ENCODE data around the gene ZCCHC7. TPM values are rescaled to one million over a fixed set of nuclear protein-coding genes. Genes with fewer than 3 reads are reported as not detected.
"Not testable (repeated sequence)": the region's sequence is repeated elsewhere in the genome, so short reads cannot be mapped to it uniquely, and the experiment has no call there.

Gene ZCCHC7
- total RNA-seq, 2 experiments from 2014 or later = 76.4 to 108 TPM

GRCh38 chr9:37187292-37187691 is 66.9 kb downstream of the ZCCHC7 start:
- Histone ChIP-seq H3K36me3 (ENCODE audit: insufficient read depth, low read length) (peaks cover 67% of the 10 kb centered on the region), H3K4me2 (ENCODE audit: low read length) (peak overlapping the region; percentile 75), H3K9me2 (ENCODE audit: insufficient read depth, low read length) (no peaks in the 10 kb centered on the region), H3K27ac (ENCODE audit: low read depth, low read length, poor library complexity, severe bottlenecking) (peak overlapping the region; percentile 90), H3K4me3 (ENCODE audit: low read depth, low read length, poor library complexity, severe bottlenecking) (peak overlapping the region; percentile 64), H3K4me1 (ENCODE audit: insufficient read depth, low read length, poor library complexity, severe bottlenecking) (peaks cover 66% of the 10 kb centered on the region), H3K9me3 (ENCODE audit: low read length) (peaks cover 17% of the 10 kb centered on the region; the same call in 1 of the 2 replicates), H4K20me1 (ENCODE audit: insufficient read depth, low read length) (no peaks in the 10 kb centered on the region), H2AFZ (ENCODE audit: low read length) (no peak overlapping the region), H3K79me2 (ENCODE audit: insufficient read depth, low read depth, low read length) (peaks cover 67% of the 10 kb centered on the region)
- no peak for TF ChIP-seq EZH2phosphoT487 (IDR thresholded peaks at IDR 0.05; ENCODE audit: borderline replicate concordance, low read depth, low read length)
- TF ChIP-seq, protein P1, sequence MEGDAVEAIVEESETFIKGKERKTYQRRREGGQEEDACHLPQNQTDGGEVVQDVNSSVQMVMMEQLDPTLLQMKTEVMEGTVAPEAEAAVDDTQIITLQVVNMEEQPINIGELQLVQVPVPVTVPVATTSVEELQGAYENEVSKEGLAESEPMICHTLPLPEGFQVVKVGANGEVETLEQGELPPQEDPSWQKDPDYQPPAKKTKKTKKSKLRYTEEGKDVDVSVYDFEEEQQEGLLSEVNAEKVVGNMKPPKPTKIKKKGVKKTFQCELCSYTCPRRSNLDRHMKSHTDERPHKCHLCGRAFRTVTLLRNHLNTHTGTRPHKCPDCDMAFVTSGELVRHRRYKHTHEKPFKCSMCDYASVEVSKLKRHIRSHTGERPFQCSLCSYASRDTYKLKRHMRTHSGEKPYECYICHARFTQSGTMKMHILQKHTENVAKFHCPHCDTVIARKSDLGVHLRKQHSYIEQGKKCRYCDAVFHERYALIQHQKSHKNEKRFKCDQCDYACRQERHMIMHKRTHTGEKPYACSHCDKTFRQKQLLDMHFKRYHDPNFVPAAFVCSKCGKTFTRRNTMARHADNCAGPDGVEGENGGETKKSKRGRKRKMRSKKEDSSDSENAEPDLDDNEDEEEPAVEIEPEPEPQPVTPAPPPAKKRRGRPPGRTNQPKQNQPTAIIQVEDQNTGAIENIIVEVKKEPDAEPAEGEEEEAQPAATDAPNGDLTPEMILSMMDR (conservative IDR thresholded peaks at IDR 0.05; ENCODE audit: low read length) = no peak; the same call in 1 of the 2 replicates
- ChIA-PET CTCF (ENCODE audit: unreplicated experiment) (no interaction called here), POLR2A (interaction anchor here (0.6 to 1.8 kb wide), 5 partner anchors 9 to 121 kb away, joined by 3 to 7 read pairs (median 5); no protein-coding TSS in a partner anchor)
- intact Hi-C loops (cut with micrococcal nuclease; ENCODE audit: unreplicated experiment) = loop anchor here (5.0 kb wide), 1 partner anchor 315 kb away; no protein-coding TSS in a partner anchor
- BruUV-seq (replicated peaks) = TSS peak; percentile 88
- DNase-seq (ENCODE audit: low spot score) = peak; percentile 70

DNA sequence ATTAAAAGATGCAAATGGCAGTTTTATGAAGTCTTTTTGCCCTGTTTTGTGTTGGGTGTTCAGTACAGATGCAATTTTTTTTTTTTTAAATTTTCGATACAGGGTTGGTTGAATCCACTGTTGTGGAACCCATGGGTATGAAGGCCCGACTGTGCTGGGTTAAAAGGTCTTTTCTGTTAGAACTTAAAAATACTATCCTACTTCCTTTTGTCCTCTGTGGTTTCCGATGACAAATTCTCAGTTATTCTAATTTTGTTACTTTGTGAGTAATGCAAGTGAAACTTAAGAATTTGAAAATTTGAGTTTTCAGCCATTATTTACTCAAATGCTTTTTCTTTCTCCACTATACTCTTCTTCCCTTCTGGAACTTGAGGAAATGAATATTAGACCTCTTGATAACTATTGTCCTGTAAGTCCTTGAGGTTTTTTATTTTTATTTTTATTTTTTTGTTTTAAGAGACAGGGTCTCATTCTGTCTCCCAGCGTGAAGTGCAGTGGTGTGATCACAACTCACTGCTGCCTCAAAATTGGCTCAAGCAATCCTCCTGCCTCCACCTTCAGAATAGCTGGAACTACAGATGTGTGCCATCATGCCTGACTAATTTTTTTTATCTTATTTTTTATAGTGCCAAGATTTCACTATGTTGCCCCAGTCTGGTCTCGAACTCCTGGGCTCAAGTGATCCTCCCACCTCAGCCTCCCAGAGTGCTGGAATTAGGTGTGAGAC is 67.5 kb downstream of the ZCCHC7 start:
- H3K9me2 ChIP-seq (ENCODE audit: insufficient read depth, low read length) = no peaks in the 10 kb centered on the region
- H3K9me3 ChIP-seq (ENCODE audit: low read length) = peaks cover 17% of the 10 kb centered on the region; the same call in 1 of the 2 replicates
- TF ChIP-seq, protein P1 (conservative IDR thresholded peaks at IDR 0.05; ENCODE audit: low read length) = no peak
- no peak for TF ChIP-seq EZH2phosphoT487 (IDR thresholded peaks at IDR 0.05; ENCODE audit: borderline replicate concordance, low read depth, low read length)
- POLR2A ChIA-PET = interaction anchor here (0.6 to 1.8 kb wide), 5 partner anchors 9 to 152 kb away, joined by 3 to 7 read pairs (median 5); no protein-coding TSS in a partner anchor
- CTCF ChIA-PET (ENCODE audit: unreplicated experiment) = no interaction called here
- H4K20me1 ChIP-seq (ENCODE audit: insufficient read depth, low read length) = no peaks in the 10 kb centered on the region
- peak overlapping the region; percentile 90 for H3K27ac ChIP-seq (ENCODE audit: low read depth, low read length, poor library complexity, severe bottlenecking)
- H3K36me3 ChIP-seq (ENCODE audit: insufficient read depth, low read length) = peaks cover 73% of the 10 kb centered on the region
- TSS peak; percentile 52 for BruUV-seq (replicated peaks)
- H3K79me2 ChIP-seq (ENCODE audit: insufficient read depth, low read depth, low read length) = peaks cover 72% of the 10 kb centered on the region
- H3K4me2 ChIP-seq (ENCODE audit: low read length) = peak overlapping the region; percentile 75
- no peak overlapping the region for H2AFZ ChIP-seq (ENCODE audit: low read length)
- peak; percentile 76 for DNase-seq (ENCODE audit: low spot score)
- intact Hi-C loops (cut with micrococcal nuclease; ENCODE audit: unreplicated experiment) = loop anchor here (5.0 kb wide), 1 partner anchor 316 kb away; no protein-coding TSS in a partner anchor
- H3K4me1 ChIP-seq (ENCODE audit: insufficient read depth, low read length, poor library complexity, severe bottlenecking) = peaks cover 72% of the 10 kb centered on the region
- peak overlapping the region; percentile 64 for H3K4me3 ChIP-seq (ENCODE audit: low read depth, low read length, poor library complexity, severe bottlenecking)

DNA sequence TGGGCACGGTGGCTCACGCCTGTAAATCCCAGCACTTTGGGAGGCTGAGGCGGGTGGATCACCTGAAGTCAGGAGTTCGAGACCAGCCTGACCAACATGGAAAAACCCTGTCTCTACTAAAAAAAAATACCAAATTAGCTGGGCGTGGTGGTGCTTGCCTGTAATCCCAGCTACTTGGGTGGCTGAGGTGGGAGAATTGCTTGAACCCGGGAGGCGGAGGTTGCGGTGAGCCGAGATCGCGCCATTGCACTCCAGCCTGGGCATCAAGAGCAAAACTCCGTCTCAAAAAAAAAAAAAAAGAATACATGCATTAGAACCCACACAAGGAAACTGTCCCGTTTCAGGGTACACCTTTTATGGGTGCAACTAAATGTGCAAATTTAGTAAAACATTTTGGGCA is 70.4 kb downstream of the ZCCHC7 start:
- H3K36me3 ChIP-seq (ENCODE audit: insufficient read depth, low read length) = peaks cover 67% of the 10 kb centered on the region
- intact Hi-C loops (cut with micrococcal nuclease; ENCODE audit: unreplicated experiment) = loop anchor here (10.0 kb wide), 1 partner anchor 196 kb away; no protein-coding TSS in a partner anchor
- DNase-seq (ENCODE audit: low spot score); CTCF ChIA-PET (ENCODE audit: unreplicated experiment); BruUV-seq (replicated peaks); H3K9me3 ChIP-seq (ENCODE audit: low read length); H3K9me2 ChIP-seq (ENCODE audit: insufficient read depth, low read length); H3K4me3 ChIP-seq (ENCODE audit: low read depth, low read length, poor library complexity, severe bottlenecking); H2AFZ ChIP-seq (ENCODE audit: low read length); H4K20me1 ChIP-seq (ENCODE audit: insufficient read depth, low read length): not testable (repeated sequence)
- POLR2A ChIA-PET = interaction anchor here (0.7 to 12.0 kb wide), 10 partner anchors 10 to 222 kb away, joined by 3 to 269 read pairs (median 3); no protein-coding TSS in a partner anchor
- H3K27ac ChIP-seq (ENCODE audit: low read depth, low read length, poor library complexity, severe bottlenecking) = peak overlapping the region; percentile 99
- peaks cover 95% of the 10 kb centered on the region for H3K4me1 ChIP-seq (ENCODE audit: insufficient read depth, low read length, poor library complexity, severe bottlenecking)
- peaks cover 81% of the 10 kb centered on the region for H3K79me2 ChIP-seq (ENCODE audit: insufficient read depth, low read depth, low read length)
- peak overlapping the region; percentile 59 for H3K4me2 ChIP-seq (ENCODE audit: low read length)

Measured in OCI-LY7 (cell line).